ENCODE data around the gene JAK2.
A peak's percentile ranks its signal among the peaks of the same experiment; 100 is the strongest.

JAK2 gene

GRCh38 chr9:4979239-4979638 is 5.8 kb upstream of the JAK2 start:
- no peak for TF ChIP-seq CTCF (IDR thresholded peaks at IDR 0.05; ENCODE audit: low read depth, low read length, missing control alignments)
- H3K4me3 ChIP-seq (ENCODE audit: low read depth, low read length), result no peak overlapping the region
- in situ Hi-C loops (cut with HindIII; ENCODE audit: low sequenced_read_pairs), result no loop called here
- DNase-seq (ENCODE audit: low read depth), result no peak

GRCh38 chr9:4980086-4980727 is 4.9 kb upstream of the JAK2 start:
- no peak for DNase-seq (ENCODE audit: low read depth)
- in situ Hi-C loops (cut with HindIII; ENCODE audit: low sequenced_read_pairs), result no loop called here
- no peak for TF ChIP-seq CTCF (IDR thresholded peaks at IDR 0.05; ENCODE audit: low read depth, low read length, missing control alignments)

GRCh38 chr9:4982721-4983482 is 2.2 kb upstream of the JAK2 start:
- TF ChIP-seq CTCF (IDR thresholded peaks at IDR 0.05; ENCODE audit: low read depth, low read length, missing control alignments), result no peak
- in situ Hi-C loops (cut with HindIII; ENCODE audit: low sequenced_read_pairs), result no loop called here
- no peak overlapping the region for H3K4me3 ChIP-seq (ENCODE audit: low read depth, low read length)
- no peak for DNase-seq (ENCODE audit: low read depth)

More at GRCh38 chr9:4980086-4980727, 4.9 kb upstream of the JAK2 start:
- no peak overlapping the region for H3K4me3 ChIP-seq (ENCODE audit: low read depth, low read length)

- in situ Hi-C loops (cut with HindIII; ENCODE audit: low sequenced_read_pairs), result no loop called here
- no peak for DNase-seq (ENCODE audit: low read depth)
- peak overlapping the region; percentile 60 for H3K4me3 ChIP-seq (ENCODE audit: low read depth, low read length)
- no peak for TF ChIP-seq CTCF (IDR thresholded peaks at IDR 0.05; ENCODE audit: low read depth, low read length, missing control alignments)
These were observed 1.4 kb upstream of the JAK2 start for GRCh38 chr9:4983601-4984165.

GRCh38 chr9:4984171-4984620 is 876 bp upstream of the JAK2 start:
- in situ Hi-C loops (cut with HindIII; ENCODE audit: low sequenced_read_pairs), result no loop called here
- H3K4me3 ChIP-seq (ENCODE audit: low read depth, low read length), result peak overlapping the region; percentile 60
- TF ChIP-seq CTCF (IDR thresholded peaks at IDR 0.05; ENCODE audit: low read depth, low read length, missing control alignments), result no peak
- no peak for DNase-seq (ENCODE audit: low read depth)

GRCh38 chr9:4985386-4986266 is 554 bp downstream of the JAK2 start:
- in situ Hi-C loops (cut with HindIII; ENCODE audit: low sequenced_read_pairs), result no loop called here
- no peak for TF ChIP-seq CTCF (IDR thresholded peaks at IDR 0.05; ENCODE audit: low read depth, low read length, missing control alignments)
- no peak for DNase-seq (ENCODE audit: low read depth)
- peak overlapping the region; percentile 60 for H3K4me3 ChIP-seq (ENCODE audit: low read depth, low read length)

Data from astrocyte of the cerebellum (primary cell).